GM12864 (cell line): ENCODE data around the gene C5.

Source experiments
- DNase-seq: peaks from one replicate; pipeline ENCODE4 v3.0.0-alpha.2; 2011; ENCODE audit warnings: low read depth
- H3K4me3 ChIP-seq: 2 replicates; pipeline ENCODE4 v1.5.1; 2011; ENCODE audit warnings: mild to moderate bottlenecking, low read depth, low read length, control low read depth
- CTCF ChIP-seq: IDR thresholded peaks from 2 replicates; pipeline ENCODE4 v1.5.1; 2011; ENCODE audit warnings: low read depth, mild to moderate bottlenecking, moderate library complexity, low read length, control low read depth, inconsistent platforms; ENCODE audit errors: missing control alignments

C5 gene

GRCh38 chr9:121009650-121010049 is 40.4 kb downstream of the C5 start:
- no peak for DNase-seq
- no peak overlapping the region for H3K4me3 ChIP-seq
- no peak for TF ChIP-seq CTCF

GRCh38 chr9:120999317-120999716 is 50.8 kb downstream of the C5 start:
- no peak overlapping the region for H3K4me3 ChIP-seq
- no peak for TF ChIP-seq CTCF

GRCh38 chr9:120998111-120998510 is 52.0 kb downstream of the C5 start:
- H3K4me3 ChIP-seq: no peak overlapping the region
- no peak for TF ChIP-seq CTCF
- DNase-seq: no peak

More at GRCh38 chr9:120999317-120999716, 50.8 kb downstream of the C5 start:
- DNase-seq: no peak

- no peak for DNase-seq
- no peak for TF ChIP-seq CTCF
- no peak overlapping the region for H3K4me3 ChIP-seq
These were observed 52.6 kb downstream of the C5 start for GRCh38 chr9:120997502-120997901.

GRCh38 chr9:120996409-120996808 is 53.7 kb downstream of the C5 start:
- no peak for TF ChIP-seq CTCF
- no peak overlapping the region for H3K4me3 ChIP-seq
- DNase-seq: no peak

GRCh38 chr9:120989065-120989464 is 61.0 kb downstream of the C5 start:
- DNase-seq: no peak
- H3K4me3 ChIP-seq: no peak overlapping the region
- no peak for TF ChIP-seq CTCF

GRCh38 chr9:120985819-120986222 is 64.3 kb downstream of the C5 start:
- no peak for DNase-seq
- peak; percentile 58 for TF ChIP-seq CTCF
- no peak overlapping the region for H3K4me3 ChIP-seq
